HEK293 (cell line): ENCODE results near the gene MFAP1.

Experiments used
- CTCF ChIA-PET: fragments of 350-600 bp; formaldehyde crosslinking; extraction: SDS; loops from one replicate; lab custom pipeline; 2021; ENCODE audit warnings: antibody characterized with exemption; lab: Yijun Ruan, JAX
- POLR2A ChIA-PET: fragments of 300-600 bp; formaldehyde crosslinking; extraction: SDS; loops from one replicate; lab custom pipeline; 2020; ENCODE audit warnings: antibody characterized with exemption, inconsistent platforms; lab: Yijun Ruan, JAX
- H3K27ac ChIP-seq: fragments of 200-500 bp; sonication (Bioruptor generic); 2 replicates; pipeline ENCODE4 v1.5.1; 2014; ENCODE audit warnings: low read depth, low read length, control low read depth, inconsistent platforms; ENCODE audit errors: extremely low read depth
- H3K36me3 ChIP-seq, 2 experiments: fragments of 200-500 bp in 1 of 2; sonication (Bioruptor generic) in 1 of 2; 1 replicate in 1 of 2; 2 replicates in 1 of 2; pipeline ENCODE4 v1.5.1; 2014 to 2017; ENCODE audit warnings: inconsistent platforms in 2 of 2, low read length in 2 of 2; ENCODE audit not compliant: control insufficient read depth in 2 of 2, insufficient read depth in 1 of 2
- H3K4me1 ChIP-seq: fragments of 200-500 bp; sonication (Bioruptor generic); 2 replicates; pipeline ENCODE4 v1.5.1; 2014; ENCODE audit warnings: mild to moderate bottlenecking, low read length, inconsistent platforms; ENCODE audit not compliant: control insufficient read depth, insufficient read depth
- H3K4me3 ChIP-seq: 2 replicates; pipeline ENCODE4 v1.5.1; 2011; ENCODE audit warnings: low read depth, mild to moderate bottlenecking, control low read depth, low read length, moderate library complexity
- H3K9me3 ChIP-seq: fragments of 200-500 bp; sonication (Bioruptor generic); 2 replicates; pipeline ENCODE4 v1.5.1; 2014; ENCODE audit warnings: low read depth, low read length, inconsistent platforms; ENCODE audit not compliant: control insufficient read depth, insufficient read depth
- CTCF ChIP-seq: fragments of 450-650 bp; formaldehyde crosslinking; IDR thresholded peaks from 2 replicates; pipeline ENCODE4 v1.5.1; 2016; ENCODE audit warnings: missing biosample characterization, missing genetic modification characterization
- EGR2 ChIP-seq: fragments of 450-650 bp; formaldehyde crosslinking; IDR thresholded peaks from 2 replicates; pipeline ENCODE4 v1.5.1; 2016; ENCODE audit warnings: low read depth, missing biosample characterization, missing genetic modification characterization
- GLIS1 ChIP-seq: fragments of 450-650 bp; formaldehyde crosslinking; IDR thresholded peaks from 2 replicates; pipeline ENCODE4 v1.5.1; 2016; ENCODE audit warnings: missing biosample characterization, missing genetic modification characterization
- GLIS2 ChIP-seq: fragments of 450-650 bp; formaldehyde crosslinking; IDR thresholded peaks from 2 replicates; pipeline ENCODE4 v1.5.1; 2016; ENCODE audit warnings: missing biosample characterization, missing genetic modification characterization
- HOXA7 ChIP-seq: sonication (generic); formaldehyde crosslinking; IDR thresholded peaks from 2 replicates; pipeline ENCODE4 v1.8.1; 2022; ENCODE audit warnings: missing genetic modification reagents, borderline replicate concordance
- KLF16 ChIP-seq: fragments of 450-650 bp; formaldehyde crosslinking; IDR thresholded peaks from 2 replicates; pipeline ENCODE4 v1.5.1; 2017; ENCODE audit warnings: missing biosample characterization, missing genetic modification characterization
- KLF8 ChIP-seq: fragments of 450-650 bp; formaldehyde crosslinking; IDR thresholded peaks from 2 replicates; pipeline ENCODE4 v1.5.1; 2016; ENCODE audit warnings: missing biosample characterization, missing genetic modification characterization
- KLF9 ChIP-seq: fragments of 450-650 bp; formaldehyde crosslinking; IDR thresholded peaks from 2 replicates; pipeline ENCODE4 v1.5.1; 2016; ENCODE audit warnings: missing biosample characterization, missing genetic modification characterization, low read depth
- MYNN ChIP-seq: fragments of 450-650 bp; formaldehyde crosslinking; IDR thresholded peaks from 2 replicates; pipeline ENCODE4 v1.5.1; 2016; ENCODE audit warnings: missing biosample characterization, missing genetic modification characterization, borderline replicate concordance
- OSR2 ChIP-seq: fragments of 450-650 bp; formaldehyde crosslinking; IDR thresholded peaks from 2 replicates; pipeline ENCODE4 v1.5.1; 2016; ENCODE audit warnings: missing biosample characterization, missing genetic modification characterization
- SP2 ChIP-seq: fragments of 450-650 bp; formaldehyde crosslinking; IDR thresholded peaks from 2 replicates; pipeline ENCODE4 v1.5.1; 2016; ENCODE audit warnings: missing biosample characterization, missing genetic modification characterization
- ZFP69B ChIP-seq: fragments of 450-650 bp; formaldehyde crosslinking; IDR thresholded peaks from 2 replicates; pipeline ENCODE4 v1.5.1; 2016; ENCODE audit warnings: missing biosample characterization, missing genetic modification characterization
- ZNF24 ChIP-seq: fragments of 450-650 bp; formaldehyde crosslinking; IDR thresholded peaks from 2 replicates; pipeline ENCODE4 v1.5.1; 2016; ENCODE audit warnings: missing biosample characterization, missing genetic modification characterization
- ZNF423 ChIP-seq: fragments of 450-650 bp; formaldehyde crosslinking; IDR thresholded peaks from 2 replicates; pipeline ENCODE4 v1.5.1; 2016; ENCODE audit warnings: missing biosample characterization, missing genetic modification characterization
- ZNF501 ChIP-seq: fragments of 450-650 bp; formaldehyde crosslinking; IDR thresholded peaks from 2 replicates; pipeline ENCODE4 v1.5.1; 2016; ENCODE audit warnings: missing biosample characterization, missing genetic modification characterization
- ZNF600 ChIP-seq: fragments of 450-650 bp; formaldehyde crosslinking; IDR thresholded peaks from 2 replicates; pipeline ENCODE4 v1.5.1; 2016; ENCODE audit warnings: missing biosample characterization, missing genetic modification characterization
- ZNF629 ChIP-seq: fragments of 450-650 bp; formaldehyde crosslinking; IDR thresholded peaks from 2 replicates; pipeline ENCODE4 v1.5.1; 2017; ENCODE audit warnings: missing biosample characterization, missing genetic modification characterization
- ZNF792 ChIP-seq: fragments of 450-650 bp; formaldehyde crosslinking; IDR thresholded peaks from 2 replicates; pipeline ENCODE4 v1.5.1; 2016; ENCODE audit warnings: missing biosample characterization, missing genetic modification characterization
- TF ChIP-seq, protein P1 (sequence below): fragments of 450-650 bp; formaldehyde crosslinking; IDR thresholded peaks from 2 replicates; pipeline ENCODE4 v1.5.1; 2016; ENCODE audit warnings: missing biosample characterization, missing genetic modification characterization
- TF ChIP-seq, protein P2 (sequence below): fragments of 450-650 bp; IDR thresholded peaks from 2 replicates; pipeline ENCODE4 v1.5.1; 2018; ENCODE audit warnings: missing biosample characterization, missing genetic modification characterization
- TF ChIP-seq, protein P3 (sequence below): fragments of 450-650 bp; formaldehyde crosslinking; IDR thresholded peaks from 2 replicates; pipeline ENCODE4 v1.5.1; 2016; ENCODE audit warnings: missing biosample characterization, missing genetic modification characterization
- TF ChIP-seq, protein P4 (sequence below): fragments of 450-650 bp; formaldehyde crosslinking; conservative IDR thresholded peaks from 2 replicates; pipeline ENCODE4 v1.5.1; 2016; ENCODE audit warnings: low read depth, missing biosample characterization, missing genetic modification characterization

The MFAP1 gene

GRCh38 chr15:43776718-43777266 lies 47.7 kb downstream of the MFAP1 start, which contains the start of gene ELL3 (continued):
- peak; percentile 76; the same call in 1 of the 2 replicates for TF ChIP-seq KLF9 (tag by site-specific recombination)
- no peak for TF ChIP-seq CTCF (tag by site-specific recombination)
- TF ChIP-seq KLF16 (tag by site-specific recombination) = 0 out of 2 replicates have a peak, but pooled peaks have one; percentile 16
- TF ChIP-seq HOXA7 (CRISPR knock-in tag) = no peak

- Histone ChIP-seq H3K36me3 (peaks cover 22 to 31% of the 10 kb centered on the region in 2 experiments), H3K9me3 (no peaks in the 10 kb centered on the region), H3K4me3 (peak overlapping the region; percentile 45), H3K27ac (peak overlapping the region; percentile 47; the same call in 1 of the 2 replicates), H3K4me1 (peaks cover 5% of the 10 kb centered on the region; the same call in 1 of the 2 replicates)
- POLR2A ChIA-PET = interaction anchor here (1.0 to 2.0 kb wide), 4 partner anchors 11 to 419 kb away, joined by 3 to 8 read pairs (median 4); partner anchors contain the start of genes FRMD5, HYPK, MFAP1 and SERINC4
- CTCF ChIA-PET = interaction anchor here (0.7 to 1.9 kb wide), 6 partner anchors 17 to 406 kb away, joined by 3 to 6 read pairs (median 4); partner anchors contain the start of genes TUBGCP4 and ZSCAN29
- TF ChIP-seq GLIS2 (tag by site-specific recombination) (peak; percentile 82), OSR2 (tag by site-specific recombination) (peak; percentile 46), ZNF423 (tag by site-specific recombination) (peak; percentile 80), ZNF600 (tag by site-specific recombination) (peak; percentile 34), SP2 (tag by site-specific recombination) (peak; percentile 30), ZNF629 (tag by site-specific recombination) (0 out of 2 replicates have a peak, but pooled peaks have one; percentile 9), GLIS1 (tag by site-specific recombination) (peak; percentile 97), KLF8 (0 out of 2 replicates have a peak, but pooled peaks have one; percentile 14), ZNF792 (tag by site-specific recombination) (no peak), ZNF501 (0 out of 2 replicates have a peak, but pooled peaks have one; percentile 21), MYNN (no peak), ZFP69B (tag by site-specific recombination) (peak; percentile 92), ZNF24 (tag by site-specific recombination) (no peak), EGR2 (peak; percentile 26; the same call in 1 of the 2 replicates)
- TF ChIP-seq, protein P1, sequence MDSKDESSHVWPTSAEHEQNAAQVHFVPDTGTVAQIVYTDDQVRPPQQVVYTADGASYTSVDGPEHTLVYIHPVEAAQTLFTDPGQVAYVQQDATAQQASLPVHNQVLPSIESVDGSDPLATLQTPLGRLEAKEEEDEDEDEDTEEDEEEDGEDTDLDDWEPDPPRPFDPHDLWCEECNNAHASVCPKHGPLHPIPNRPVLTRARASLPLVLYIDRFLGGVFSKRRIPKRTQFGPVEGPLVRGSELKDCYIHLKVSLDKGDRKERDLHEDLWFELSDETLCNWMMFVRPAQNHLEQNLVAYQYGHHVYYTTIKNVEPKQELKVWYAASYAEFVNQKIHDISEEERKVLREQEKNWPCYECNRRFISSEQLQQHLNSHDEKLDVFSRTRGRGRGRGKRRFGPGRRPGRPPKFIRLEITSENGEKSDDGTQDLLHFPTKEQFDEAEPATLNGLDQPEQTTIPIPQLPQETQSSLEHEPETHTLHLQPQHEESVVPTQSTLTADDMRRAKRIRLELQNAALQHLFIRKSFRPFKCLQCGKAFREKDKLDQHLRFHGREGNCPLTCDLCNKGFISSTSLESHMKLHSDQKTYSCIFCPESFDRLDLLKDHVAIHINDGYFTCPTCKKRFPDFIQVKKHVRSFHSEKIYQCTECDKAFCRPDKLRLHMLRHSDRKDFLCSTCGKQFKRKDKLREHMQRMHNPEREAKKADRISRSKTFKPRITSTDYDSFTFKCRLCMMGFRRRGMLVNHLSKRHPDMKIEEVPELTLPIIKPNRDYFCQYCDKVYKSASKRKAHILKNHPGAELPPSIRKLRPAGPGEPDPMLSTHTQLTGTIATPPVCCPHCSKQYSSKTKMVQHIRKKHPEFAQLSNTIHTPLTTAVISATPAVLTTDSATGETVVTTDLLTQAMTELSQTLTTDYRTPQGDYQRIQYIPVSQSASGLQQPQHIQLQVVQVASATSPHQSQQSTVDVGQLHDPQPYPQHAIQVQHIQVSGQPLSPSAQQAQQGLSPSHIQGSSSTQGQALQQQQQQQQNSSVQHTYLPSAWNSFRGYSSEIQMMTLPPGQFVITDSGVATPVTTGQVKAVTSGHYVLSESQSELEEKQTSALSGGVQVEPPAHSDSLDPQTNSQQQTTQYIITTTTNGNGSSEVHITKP (tag by site-specific recombination) = peak; percentile 82
- TF ChIP-seq, protein P2, sequence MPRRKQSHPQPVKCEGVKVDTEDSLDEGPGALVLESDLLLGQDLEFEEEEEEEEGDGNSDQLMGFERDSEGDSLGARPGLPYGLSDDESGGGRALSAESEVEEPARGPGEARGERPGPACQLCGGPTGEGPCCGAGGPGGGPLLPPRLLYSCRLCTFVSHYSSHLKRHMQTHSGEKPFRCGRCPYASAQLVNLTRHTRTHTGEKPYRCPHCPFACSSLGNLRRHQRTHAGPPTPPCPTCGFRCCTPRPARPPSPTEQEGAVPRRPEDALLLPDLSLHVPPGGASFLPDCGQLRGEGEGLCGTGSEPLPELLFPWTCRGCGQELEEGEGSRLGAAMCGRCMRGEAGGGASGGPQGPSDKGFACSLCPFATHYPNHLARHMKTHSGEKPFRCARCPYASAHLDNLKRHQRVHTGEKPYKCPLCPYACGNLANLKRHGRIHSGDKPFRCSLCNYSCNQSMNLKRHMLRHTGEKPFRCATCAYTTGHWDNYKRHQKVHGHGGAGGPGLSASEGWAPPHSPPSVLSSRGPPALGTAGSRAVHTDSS = no peak
- TF ChIP-seq, protein P3, sequence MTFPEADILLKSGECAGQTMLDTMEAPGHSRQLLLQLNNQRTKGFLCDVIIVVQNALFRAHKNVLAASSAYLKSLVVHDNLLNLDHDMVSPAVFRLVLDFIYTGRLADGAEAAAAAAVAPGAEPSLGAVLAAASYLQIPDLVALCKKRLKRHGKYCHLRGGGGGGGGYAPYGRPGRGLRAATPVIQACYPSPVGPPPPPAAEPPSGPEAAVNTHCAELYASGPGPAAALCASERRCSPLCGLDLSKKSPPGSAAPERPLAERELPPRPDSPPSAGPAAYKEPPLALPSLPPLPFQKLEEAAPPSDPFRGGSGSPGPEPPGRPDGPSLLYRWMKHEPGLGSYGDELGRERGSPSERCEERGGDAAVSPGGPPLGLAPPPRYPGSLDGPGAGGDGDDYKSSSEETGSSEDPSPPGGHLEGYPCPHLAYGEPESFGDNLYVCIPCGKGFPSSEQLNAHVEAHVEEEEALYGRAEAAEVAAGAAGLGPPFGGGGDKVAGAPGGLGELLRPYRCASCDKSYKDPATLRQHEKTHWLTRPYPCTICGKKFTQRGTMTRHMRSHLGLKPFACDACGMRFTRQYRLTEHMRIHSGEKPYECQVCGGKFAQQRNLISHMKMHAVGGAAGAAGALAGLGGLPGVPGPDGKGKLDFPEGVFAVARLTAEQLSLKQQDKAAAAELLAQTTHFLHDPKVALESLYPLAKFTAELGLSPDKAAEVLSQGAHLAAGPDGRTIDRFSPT (tag by site-specific recombination) = peak; percentile 26; the same call in 1 of the 2 replicates
- TF ChIP-seq, protein P4, sequence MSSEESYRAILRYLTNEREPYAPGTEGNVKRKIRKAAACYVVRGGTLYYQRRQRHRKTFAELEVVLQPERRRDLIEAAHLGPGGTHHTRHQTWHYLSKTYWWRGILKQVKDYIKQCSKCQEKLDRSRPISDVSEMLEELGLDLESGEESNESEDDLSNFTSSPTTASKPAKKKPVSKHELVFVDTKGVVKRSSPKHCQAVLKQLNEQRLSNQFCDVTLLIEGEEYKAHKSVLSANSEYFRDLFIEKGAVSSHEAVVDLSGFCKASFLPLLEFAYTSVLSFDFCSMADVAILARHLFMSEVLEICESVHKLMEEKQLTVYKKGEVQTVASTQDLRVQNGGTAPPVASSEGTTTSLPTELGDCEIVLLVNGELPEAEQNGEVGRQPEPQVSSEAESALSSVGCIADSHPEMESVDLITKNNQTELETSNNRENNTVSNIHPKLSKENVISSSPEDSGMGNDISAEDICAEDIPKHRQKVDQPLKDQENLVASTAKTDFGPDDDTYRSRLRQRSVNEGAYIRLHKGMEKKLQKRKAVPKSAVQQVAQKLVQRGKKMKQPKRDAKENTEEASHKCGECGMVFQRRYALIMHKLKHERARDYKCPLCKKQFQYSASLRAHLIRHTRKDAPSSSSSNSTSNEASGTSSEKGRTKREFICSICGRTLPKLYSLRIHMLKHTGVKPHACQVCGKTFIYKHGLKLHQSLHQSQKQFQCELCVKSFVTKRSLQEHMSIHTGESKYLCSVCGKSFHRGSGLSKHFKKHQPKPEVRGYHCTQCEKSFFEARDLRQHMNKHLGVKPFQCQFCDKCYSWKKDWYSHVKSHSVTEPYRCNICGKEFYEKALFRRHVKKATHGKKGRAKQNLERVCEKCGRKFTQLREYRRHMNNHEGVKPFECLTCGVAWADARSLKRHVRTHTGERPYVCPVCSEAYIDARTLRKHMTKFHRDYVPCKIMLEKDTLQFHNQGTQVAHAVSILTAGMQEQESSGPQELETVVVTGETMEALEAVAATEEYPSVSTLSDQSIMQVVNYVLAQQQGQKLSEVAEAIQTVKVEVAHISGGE (tag by site-specific recombination) = peak; percentile 14
Observed at GRCh38 chr15:43776101-43776717, 48.3 kb downstream of the MFAP1 start.
